ENCODE data around the gene BOD1L1.

- TF ChIP-seq POLR2A (IDR thresholded peaks at IDR 0.05): no peak
- TF ChIP-seq, protein P1, sequence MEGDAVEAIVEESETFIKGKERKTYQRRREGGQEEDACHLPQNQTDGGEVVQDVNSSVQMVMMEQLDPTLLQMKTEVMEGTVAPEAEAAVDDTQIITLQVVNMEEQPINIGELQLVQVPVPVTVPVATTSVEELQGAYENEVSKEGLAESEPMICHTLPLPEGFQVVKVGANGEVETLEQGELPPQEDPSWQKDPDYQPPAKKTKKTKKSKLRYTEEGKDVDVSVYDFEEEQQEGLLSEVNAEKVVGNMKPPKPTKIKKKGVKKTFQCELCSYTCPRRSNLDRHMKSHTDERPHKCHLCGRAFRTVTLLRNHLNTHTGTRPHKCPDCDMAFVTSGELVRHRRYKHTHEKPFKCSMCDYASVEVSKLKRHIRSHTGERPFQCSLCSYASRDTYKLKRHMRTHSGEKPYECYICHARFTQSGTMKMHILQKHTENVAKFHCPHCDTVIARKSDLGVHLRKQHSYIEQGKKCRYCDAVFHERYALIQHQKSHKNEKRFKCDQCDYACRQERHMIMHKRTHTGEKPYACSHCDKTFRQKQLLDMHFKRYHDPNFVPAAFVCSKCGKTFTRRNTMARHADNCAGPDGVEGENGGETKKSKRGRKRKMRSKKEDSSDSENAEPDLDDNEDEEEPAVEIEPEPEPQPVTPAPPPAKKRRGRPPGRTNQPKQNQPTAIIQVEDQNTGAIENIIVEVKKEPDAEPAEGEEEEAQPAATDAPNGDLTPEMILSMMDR (IDR thresholded peaks at IDR 0.05): no peak
- no peak for TF ChIP-seq POLR2AphosphoS5 (IDR thresholded peaks at IDR 0.05)
These were observed 30.4 kb downstream of the BOD1L1 start for GRCh38 chr4:13597141-13597540.
